H1 (cell line): Measurements from ENCODE around the gene CDRT15. TPM values are rescaled to one million over a fixed set of nuclear protein-coding genes. Genes with fewer than 3 reads are reported as not detected.

ENCODE experiments used
- CTCF ChIA-PET: fragments of 300-600 bp; sonication (Branson Sonifier 250); formaldehyde crosslinking; loops from one replicate; lab custom pipeline; 2021; ENCODE audit not compliant: partially characterized antibody; lab: Charles Lee
- POLR2A ChIA-PET: fragments of 300-600 bp; sonication (Branson Sonifier 250); formaldehyde crosslinking; loops from one replicate; lab custom pipeline; 2021; ENCODE audit warnings: inconsistent platforms; ENCODE audit not compliant: partially characterized antibody; lab: Charles Lee
- DNase-seq, 2 experiments: peaks; one replicate each; pipeline versions ENCODE4 v3.0.0 to v3.0.0-alpha.2; 2010 to 2022; ENCODE audit warnings: low spot score in 2 of 2, low read depth in 1 of 2, mixed read lengths in 1 of 2
- FAIRE-seq: peaks from 2 replicates; lab custom pipeline; 2011; peaks lifted over from hg19 to GRCh38; lab: Jason Lieb, UNC
- H2AFZ ChIP-seq: 2 replicates; pipeline ENCODE4 v1.8.1; 2012; ENCODE audit warnings: low read length, inconsistent platforms
- H2AK5ac ChIP-seq: 2 replicates; pipeline ENCODE4 v1.6.1; 2013; ENCODE audit warnings: low read depth, low read length
- H2BK120ac ChIP-seq: replicated peaks from 2 replicates; pipeline ENCODE3; 2013; ENCODE audit warnings: low read depth, low read length, inconsistent platforms
- H2BK12ac ChIP-seq: 2 replicates; pipeline ENCODE4 v1.6.1; 2013; ENCODE audit warnings: low read depth, low read length
- H2BK15ac ChIP-seq: 2 replicates; pipeline ENCODE4 v1.6.1; 2013; ENCODE audit warnings: low read length
- H2BK20ac ChIP-seq: 2 replicates; pipeline ENCODE4 v1.6.1; 2013; ENCODE audit warnings: low read length
- H2BK5ac ChIP-seq: 2 replicates; pipeline ENCODE4 v1.6.1; 2013; ENCODE audit warnings: low read depth, low read length
- H3K14ac ChIP-seq: 2 replicates; pipeline ENCODE4 v1.6.1; 2013; ENCODE audit warnings: inconsistent platforms; ENCODE audit not compliant: insufficient read length
- H3K18ac ChIP-seq: 2 replicates; pipeline ENCODE4 v1.6.1; 2013; ENCODE audit warnings: low read length; ENCODE audit errors: extremely low read depth
- H3K23ac ChIP-seq: 2 replicates; pipeline ENCODE4 v1.6.1; 2013; ENCODE audit warnings: inconsistent platforms; ENCODE audit not compliant: insufficient read length
- H3K23me2 ChIP-seq: 2 replicates; pipeline ENCODE4 v1.6.1; 2013; ENCODE audit warnings: low read depth, low read length
- H3K27ac ChIP-seq: 2 replicates; pipeline ENCODE4 v1.6.1; 2011; ENCODE audit warnings: low read depth, low read length, inconsistent platforms
- H3K27me3 ChIP-seq, 4 experiments: replicated peaks in 1 of 4; 1 replicate in 1 of 4; 2 replicates in 3 of 4; pipeline versions ENCODE4 v1.6.1 to v1.8.1; 2011 to 2013; ENCODE audit warnings: low read length in 3 of 4, mild to moderate bottlenecking in 3 of 4, inconsistent platforms in 2 of 4, mixed read lengths in 2 of 4, moderate library complexity in 1 of 4; ENCODE audit not compliant: control insufficient read depth in 3 of 4, insufficient read depth in 3 of 4; ENCODE audit errors: extremely low read depth in 1 of 4
- H3K36me3 ChIP-seq, 4 experiments: 2 replicates each; pipeline versions ENCODE4 v1.6.1 to v1.8.1; 2011 to 2013; ENCODE audit warnings: mild to moderate bottlenecking in 4 of 4, low read length in 3 of 4, moderate library complexity in 2 of 4, control low read depth in 1 of 4, inconsistent platforms in 1 of 4; ENCODE audit not compliant: insufficient read depth in 4 of 4, control insufficient read depth in 2 of 4
- H3K4ac ChIP-seq: replicated peaks from 2 replicates; pipeline ENCODE3; 2013; ENCODE audit warnings: low read length, low read depth, mixed read lengths, inconsistent platforms; ENCODE audit not compliant: insufficient read length
- H3K4me1 ChIP-seq, 4 experiments: replicated peaks in 1 of 4; 1 replicate in 1 of 4; 2 replicates in 3 of 4; pipeline versions ENCODE4 v1.6.1 to v1.8.1; 2011 to 2013; ENCODE audit warnings: low read length in 3 of 4, inconsistent platforms in 2 of 4, mixed read lengths in 1 of 4; ENCODE audit not compliant: insufficient read depth in 4 of 4, control insufficient read depth in 3 of 4
- H3K4me2 ChIP-seq, 2 experiments: 2 replicates each; pipeline versions ENCODE4 v1.6.1 to v1.8.1; 2011 to 2013; ENCODE audit warnings: low read depth in 2 of 2, low read length in 2 of 2, control low read depth in 1 of 2, inconsistent platforms in 1 of 2, mild to moderate bottlenecking in 1 of 2; ENCODE audit not compliant: insufficient read depth in 1 of 2
- H3K4me3 ChIP-seq, 4 experiments: fragments of 200-600, 300-600 bp in 1 of 4; sonication (generic), shearing (Covaris generic), sonication (Bioruptor Twin) in 1 of 4; 2 replicates each; pipeline versions ENCODE4 v1.5.1 to v1.8.1; 2011 to 2016; ENCODE audit warnings: low read length in 4 of 4, low read depth in 3 of 4, control low read depth in 2 of 4, inconsistent platforms in 2 of 4, mild to moderate bottlenecking in 2 of 4, mixed read lengths in 1 of 4, moderate library complexity in 1 of 4; ENCODE audit not compliant: insufficient read depth in 2 of 4; ENCODE audit errors: extremely low read depth in 1 of 4
- H3K56ac ChIP-seq: replicated peaks from 2 replicates; pipeline ENCODE3; 2013; ENCODE audit warnings: low read depth, mild to moderate bottlenecking, mixed read lengths, low read length, inconsistent platforms; ENCODE audit not compliant: insufficient read length
- H3K79me1 ChIP-seq: 2 replicates; pipeline ENCODE4 v1.6.1; 2013; ENCODE audit warnings: low read depth, low read length, control low read depth
- H3K79me2 ChIP-seq, 2 experiments: 2 replicates each; pipeline versions ENCODE4 v1.6.1 to v1.8.1; 2012 to 2013; ENCODE audit warnings: low read length in 2 of 2, mild to moderate bottlenecking in 2 of 2, inconsistent platforms in 1 of 2; ENCODE audit not compliant: insufficient read depth in 2 of 2, control insufficient read depth in 1 of 2
- H3K9ac ChIP-seq, 4 experiments: replicated peaks in 1 of 4; 1 replicate in 1 of 4; 2 replicates in 3 of 4; pipeline versions ENCODE4 v1.6.1 to v1.8.1; 2011 to 2013; ENCODE audit warnings: low read depth in 3 of 4, low read length in 3 of 4, control low read depth in 2 of 4, mild to moderate bottlenecking in 2 of 4, moderate library complexity in 2 of 4, inconsistent platforms in 1 of 4; ENCODE audit errors: extremely low read depth in 1 of 4
- H3K9me3 ChIP-seq, 2 experiments: 2 replicates each; pipeline versions ENCODE4 v1.6.1 to v1.8.1; 2012 to 2013; ENCODE audit warnings: mild to moderate bottlenecking in 2 of 2, moderate library complexity in 2 of 2, control low read depth in 1 of 2, inconsistent platforms in 1 of 2, low read depth in 1 of 2, low read length in 1 of 2, mixed read lengths in 1 of 2; ENCODE audit not compliant: insufficient read depth in 2 of 2
- H4K20me1 ChIP-seq, 2 experiments: replicated peaks in 1 of 2; 2 replicates each; pipeline versions ENCODE3 to v1.8.1; 2011 to 2013; ENCODE audit warnings: inconsistent platforms in 2 of 2, low read length in 2 of 2, mild to moderate bottlenecking in 1 of 2; ENCODE audit not compliant: insufficient read depth in 2 of 2, control insufficient read depth in 1 of 2
- H4K5ac ChIP-seq: 2 replicates; pipeline ENCODE4 v1.6.1; 2013; ENCODE audit warnings: low read length, low read depth, mixed read lengths, inconsistent platforms; ENCODE audit not compliant: insufficient read length
- H4K8ac ChIP-seq: 2 replicates; pipeline ENCODE4 v1.8.0; 2013; ENCODE audit warnings: mild to moderate bottlenecking, moderate library complexity, low read length, inconsistent platforms; ENCODE audit not compliant: insufficient read depth; ENCODE audit errors: extremely low read depth
- H4K91ac ChIP-seq: replicated peaks from 2 replicates; pipeline ENCODE3; 2013; ENCODE audit warnings: low read length, mixed read lengths, inconsistent platforms; ENCODE audit not compliant: insufficient read length
- SIN3A ChIP-seq, 2 experiments: IDR thresholded peaks in 1 of 2; conservative IDR thresholded peaks in 1 of 2; 2 replicates each; pipeline ENCODE4 v1.6.1; 2011 to 2012; ENCODE audit warnings: low read length in 2 of 2, improper control_type of control experiment in 1 of 2, low read depth in 1 of 2, mild to moderate bottlenecking in 1 of 2
- TBP ChIP-seq: IDR thresholded peaks from 2 replicates; pipeline ENCODE4 v1.6.1; 2011; ENCODE audit warnings: low read depth, low read length, improper control_type of control experiment
- WGBS, 2 experiments: shearing (Covaris generic) in 1 of 2; methylation state at CpG; one replicate each; pipeline versions ENCODE4 v1.1.6 to v1.1.7; 2013 to 2015; ENCODE audit warnings: low lambda C conversion rate in 2 of 2, mixed read lengths in 2 of 2, inconsistent platforms in 1 of 2, low coverage in 1 of 2, missing lambda C conversion rate in 1 of 2; ENCODE audit not compliant: insufficient replicate concordance in 2 of 2, insufficient coverage in 1 of 2, insufficient read length in 1 of 2; ENCODE audit errors: extremely low coverage in 1 of 2, missing lambda C conversion rate in 1 of 2; 5-methylcytosine and 5-hydroxymethylcytosine counted together
- polyA plus RNA-seq, 7 experiments: library from polyadenylated mRNA; depleted of rRNA in 3 of 7; stranded (reverse) in 5 of 7; unstranded in 2 of 7; fragments of >200 nt in 5 of 7; fragments of 200-250 nt in 2 of 7; gene quantifications; 1 replicate in 5 of 7; 2 replicates in 1 of 7; 4 replicates in 1 of 7; pipeline versions ENCODE4 v1.2.1 to v1.2.3, GENCODE V29; 2011 to 2013; ENCODE audit warnings: missing spikeins in 2 of 7, mixed read lengths in 2 of 7
- total RNA-seq: library from RNA; stranded (reverse); fragmentation: NEBNext Ultra II Directional; extraction: Animal tissue kit (Norgen Biotek cat#: 25700); gene quantifications from 2 replicates; pipeline ENCODE4 v1.2.1, GENCODE V29; 2021

CDRT15 gene
- total and polyA plus RNA-seq, 2 of the 8 experiments (the other 6 are each of a cell fraction or from before 2014, with no cell fraction given), result not detected

DNA sequence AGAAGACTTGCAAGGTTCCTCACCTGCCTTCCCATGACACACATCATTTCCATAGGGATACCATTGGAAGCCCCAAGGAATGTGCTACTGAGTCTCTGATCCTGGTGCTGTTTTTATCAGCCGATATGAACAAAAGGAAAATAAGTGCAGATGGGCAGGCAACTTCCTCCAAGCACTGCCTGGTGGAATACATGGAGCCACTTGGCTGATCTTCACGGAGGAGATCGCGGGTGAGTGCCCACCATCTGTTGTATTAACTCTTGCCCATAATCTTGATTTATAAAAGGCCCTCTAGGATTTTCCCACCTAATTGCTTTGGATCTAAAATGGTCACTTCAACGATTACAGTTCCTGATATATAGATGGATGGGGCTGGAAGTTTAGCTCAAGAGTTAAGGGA lies 24.7 kb upstream of the CDRT15 start:
- CTCF ChIA-PET, result no interaction called here
- TF ChIP-seq TBP (no peak), SIN3A (conservative IDR thresholded peaks at IDR 0.05 in 1 of 2, IDR thresholded peaks at IDR 0.05 in 1 of 2; ENCODE audit: low read depth in 1 of 2, low read length in 2 of 2) (no peak)
- Histone ChIP-seq H3K14ac (no peak overlapping the region), H3K79me2 (no peaks in the 10 kb centered on the region), H3K56ac (no peak overlapping the region), H2BK120ac (no peak overlapping the region), H3K4me2 (no peak overlapping the region), H3K36me3 (no peaks in the 10 kb centered on the region), H4K8ac (no peak overlapping the region; the same call in 1 of the 2 replicates), H2BK15ac (no peak overlapping the region), H4K20me1 (no peaks in the 10 kb centered on the region), H3K4ac (no peak overlapping the region), H3K23me2 (no peaks in the 10 kb centered on the region), H4K5ac (no peak overlapping the region), H3K23ac (no peak overlapping the region), H4K91ac (no peak overlapping the region), H2BK20ac (no peak overlapping the region), H3K27ac (no peak overlapping the region), H3K4me1 (no peaks in the 10 kb centered on the region), H2BK5ac (no peak overlapping the region), H3K27me3 (no peaks in the 10 kb centered on the region), H2AK5ac (no peak overlapping the region), H2AFZ (no peak overlapping the region), H3K79me1 (no peaks in the 10 kb centered on the region), H2BK12ac (no peak overlapping the region), H3K18ac (no peak overlapping the region), H3K9ac (no peak overlapping the region), H3K9me3 (no peaks in the 10 kb centered on the region), H3K4me3 (no peak overlapping the region)
- FAIRE-seq (no peak), DNase-seq (no peak)
- 87% methylated on average over 5 of the region's 5 CpGs; no CpG with 5 or more reads in 1 of the 2 experiments for WGBS, 2 experiments
- POLR2A ChIA-PET, result no interaction called here
